Measurements from ENCODE around the gene SRP54. TPM values are rescaled to one million over a fixed set of nuclear protein-coding genes. Genes with fewer than 3 reads are reported as not detected.

The SRP54 gene
- total and polyA plus RNA-seq, 2 of the 13 experiments (the other 11 are each of a cell fraction or from before 2014, with no cell fraction given), result 42.2 to 207 TPM

DNA sequence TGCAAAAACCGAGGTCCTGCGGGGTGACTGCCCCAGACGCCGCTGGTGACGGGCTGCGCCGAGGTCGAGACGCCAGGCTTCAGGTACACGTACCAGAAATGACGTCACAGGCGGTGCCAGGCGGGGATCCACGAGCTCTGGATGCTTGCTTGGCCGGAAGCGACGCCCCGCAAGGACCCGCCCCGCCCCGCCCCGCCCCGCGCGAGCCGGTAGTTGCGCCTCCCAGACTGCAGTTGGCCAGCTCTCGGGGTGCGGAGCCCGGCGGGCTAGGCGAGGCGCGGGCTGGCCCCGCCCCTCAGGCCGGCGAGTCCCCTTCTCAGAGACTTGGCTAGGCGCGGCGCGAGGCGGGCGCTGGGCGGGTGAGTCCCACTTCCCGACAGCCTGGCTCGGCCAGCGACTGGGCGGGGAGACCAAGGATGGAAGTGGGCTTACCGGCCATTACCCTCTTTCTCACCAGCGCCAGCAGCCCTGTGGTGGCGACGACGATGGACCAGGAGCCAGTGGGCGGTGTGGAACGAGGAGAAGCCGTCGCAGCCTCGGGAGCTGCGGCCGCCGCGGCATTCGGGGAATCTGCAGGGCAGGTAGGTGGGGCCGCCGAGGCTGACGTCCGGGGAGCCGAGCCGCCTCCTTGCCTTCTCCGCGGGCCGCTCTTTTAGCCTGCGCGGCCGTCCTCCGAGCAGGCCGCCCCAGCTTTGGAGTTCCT, 63.4 kb downstream of the SRP54 start, which contains the start of gene FAM177A1 (continued):
- no peak for TF ChIP-seq SOX13 (IDR thresholded peaks at IDR 0.05)
- TF ChIP-seq SOX13 (CRISPR knock-in tag; conservative IDR thresholded peaks at IDR 0.05 in 1 of 2, IDR thresholded peaks at IDR 0.05 in 1 of 2), result peak in 1 of 2 experiments; percentile 48; a peak in 1 of 4 replicates
- peak; percentile 91 for TF ChIP-seq SRSF1 (optimal IDR thresholded peaks at IDR 0.05; ENCODE audit: low read depth, low read length)
- TF ChIP-seq, protein P1, sequence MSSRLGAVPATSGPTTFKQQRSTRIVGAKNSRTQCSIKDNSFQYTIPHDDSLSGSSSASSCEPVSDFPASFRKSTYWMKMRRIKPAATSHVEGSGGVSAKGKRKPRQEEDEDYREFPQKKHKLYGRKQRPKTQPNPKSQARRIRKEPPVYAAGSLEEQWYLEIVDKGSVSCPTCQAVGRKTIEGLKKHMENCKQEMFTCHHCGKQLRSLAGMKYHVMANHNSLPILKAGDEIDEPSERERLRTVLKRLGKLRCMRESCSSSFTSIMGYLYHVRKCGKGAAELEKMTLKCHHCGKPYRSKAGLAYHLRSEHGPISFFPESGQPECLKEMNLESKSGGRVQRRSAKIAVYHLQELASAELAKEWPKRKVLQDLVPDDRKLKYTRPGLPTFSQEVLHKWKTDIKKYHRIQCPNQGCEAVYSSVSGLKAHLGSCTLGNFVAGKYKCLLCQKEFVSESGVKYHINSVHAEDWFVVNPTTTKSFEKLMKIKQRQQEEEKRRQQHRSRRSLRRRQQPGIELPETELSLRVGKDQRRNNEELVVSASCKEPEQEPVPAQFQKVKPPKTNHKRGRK (CRISPR knock-in tag; IDR thresholded peaks at IDR 0.05), result no peak; the same call in 1 of the 2 replicates
- TF ChIP-seq ZNF883 (CRISPR knock-in tag; IDR thresholded peaks at IDR 0.05; ENCODE audit: not compliant biosample characterization), result peak; percentile 100
- TF ChIP-seq, protein P2, sequence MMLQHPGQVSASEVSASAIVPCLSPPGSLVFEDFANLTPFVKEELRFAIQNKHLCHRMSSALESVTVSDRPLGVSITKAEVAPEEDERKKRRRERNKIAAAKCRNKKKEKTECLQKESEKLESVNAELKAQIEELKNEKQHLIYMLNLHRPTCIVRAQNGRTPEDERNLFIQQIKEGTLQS (CRISPR knock-in tag; IDR thresholded peaks at IDR 0.05), result peak; percentile 79
- TF ChIP-seq CAMTA2 (CRISPR knock-in tag; IDR thresholded peaks at IDR 0.05; ENCODE audit: borderline replicate concordance), result peak; percentile 99
- TF ChIP-seq, protein P3, sequence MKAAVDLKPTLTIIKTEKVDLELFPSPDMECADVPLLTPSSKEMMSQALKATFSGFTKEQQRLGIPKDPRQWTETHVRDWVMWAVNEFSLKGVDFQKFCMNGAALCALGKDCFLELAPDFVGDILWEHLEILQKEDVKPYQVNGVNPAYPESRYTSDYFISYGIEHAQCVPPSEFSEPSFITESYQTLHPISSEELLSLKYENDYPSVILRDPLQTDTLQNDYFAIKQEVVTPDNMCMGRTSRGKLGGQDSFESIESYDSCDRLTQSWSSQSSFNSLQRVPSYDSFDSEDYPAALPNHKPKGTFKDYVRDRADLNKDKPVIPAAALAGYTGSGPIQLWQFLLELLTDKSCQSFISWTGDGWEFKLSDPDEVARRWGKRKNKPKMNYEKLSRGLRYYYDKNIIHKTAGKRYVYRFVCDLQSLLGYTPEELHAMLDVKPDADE (CRISPR knock-in tag; IDR thresholded peaks at IDR 0.05), result peak; percentile 98
- TF ChIP-seq ZNF660 (CRISPR knock-in tag; IDR thresholded peaks at IDR 0.05; ENCODE audit: borderline replicate concordance, low read depth), result peak; percentile 90; the same call in 1 of the 2 replicates
- TF ChIP-seq MAFF (IDR thresholded peaks at IDR 0.05; ENCODE audit: low read depth, low read length), result no peak
- peak; percentile 100 for TF ChIP-seq ZNF235 (CRISPR knock-in tag; IDR thresholded peaks at IDR 0.05; ENCODE audit: borderline replicate concordance)
- TF ChIP-seq RAD51 (IDR thresholded peaks at IDR 0.05; ENCODE audit: borderline replicate concordance), result no peak
- TF ChIP-seq, protein P4, sequence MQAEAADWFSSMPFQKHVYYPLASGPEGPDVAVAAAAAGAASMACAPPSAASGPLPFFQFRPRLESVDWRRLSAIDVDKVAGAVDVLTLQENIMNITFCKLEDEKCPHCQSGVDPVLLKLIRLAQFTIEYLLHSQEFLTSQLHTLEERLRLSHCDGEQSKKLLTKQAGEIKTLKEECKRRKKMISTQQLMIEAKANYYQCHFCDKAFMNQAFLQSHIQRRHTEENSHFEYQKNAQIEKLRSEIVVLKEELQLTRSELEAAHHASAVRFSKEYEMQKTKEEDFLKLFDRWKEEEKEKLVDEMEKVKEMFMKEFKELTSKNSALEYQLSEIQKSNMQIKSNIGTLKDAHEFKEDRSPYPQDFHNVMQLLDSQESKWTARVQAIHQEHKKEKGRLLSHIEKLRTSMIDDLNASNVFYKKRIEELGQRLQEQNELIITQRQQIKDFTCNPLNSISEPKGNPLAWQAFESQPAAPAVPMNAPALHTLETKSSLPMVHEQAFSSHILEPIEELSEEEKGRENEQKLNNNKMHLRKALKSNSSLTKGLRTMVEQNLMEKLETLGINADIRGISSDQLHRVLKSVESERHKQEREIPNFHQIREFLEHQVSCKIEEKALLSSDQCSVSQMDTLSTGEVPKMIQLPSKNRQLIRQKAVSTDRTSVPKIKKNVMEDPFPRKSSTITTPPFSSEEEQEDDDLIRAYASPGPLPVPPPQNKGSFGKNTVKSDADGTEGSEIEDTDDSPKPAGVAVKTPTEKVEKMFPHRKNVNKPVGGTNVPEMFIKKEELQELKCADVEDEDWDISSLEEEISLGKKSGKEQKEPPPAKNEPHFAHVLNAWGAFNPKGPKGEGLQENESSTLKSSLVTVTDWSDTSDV (CRISPR knock-in tag; IDR thresholded peaks at IDR 0.05), result peak; percentile 93
- TF ChIP-seq, protein P5, sequence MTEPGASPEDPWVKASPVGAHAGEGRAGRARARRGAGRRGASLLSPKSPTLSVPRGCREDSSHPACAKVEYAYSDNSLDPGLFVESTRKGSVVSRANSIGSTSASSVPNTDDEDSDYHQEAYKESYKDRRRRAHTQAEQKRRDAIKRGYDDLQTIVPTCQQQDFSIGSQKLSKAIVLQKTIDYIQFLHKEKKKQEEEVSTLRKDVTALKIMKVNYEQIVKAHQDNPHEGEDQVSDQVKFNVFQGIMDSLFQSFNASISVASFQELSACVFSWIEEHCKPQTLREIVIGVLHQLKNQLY (CRISPR knock-in tag; IDR thresholded peaks at IDR 0.05), result peak; percentile 73
- peak; percentile 33; the same call in 1 of the 2 replicates for TF ChIP-seq SIX4 (CRISPR knock-in tag; IDR thresholded peaks at IDR 0.05)
- no peak for TF ChIP-seq PRPF4 (IDR thresholded peaks at IDR 0.05; ENCODE audit: low read depth, low read length, poor library complexity, severe bottlenecking)
- TF ChIP-seq, protein P6, sequence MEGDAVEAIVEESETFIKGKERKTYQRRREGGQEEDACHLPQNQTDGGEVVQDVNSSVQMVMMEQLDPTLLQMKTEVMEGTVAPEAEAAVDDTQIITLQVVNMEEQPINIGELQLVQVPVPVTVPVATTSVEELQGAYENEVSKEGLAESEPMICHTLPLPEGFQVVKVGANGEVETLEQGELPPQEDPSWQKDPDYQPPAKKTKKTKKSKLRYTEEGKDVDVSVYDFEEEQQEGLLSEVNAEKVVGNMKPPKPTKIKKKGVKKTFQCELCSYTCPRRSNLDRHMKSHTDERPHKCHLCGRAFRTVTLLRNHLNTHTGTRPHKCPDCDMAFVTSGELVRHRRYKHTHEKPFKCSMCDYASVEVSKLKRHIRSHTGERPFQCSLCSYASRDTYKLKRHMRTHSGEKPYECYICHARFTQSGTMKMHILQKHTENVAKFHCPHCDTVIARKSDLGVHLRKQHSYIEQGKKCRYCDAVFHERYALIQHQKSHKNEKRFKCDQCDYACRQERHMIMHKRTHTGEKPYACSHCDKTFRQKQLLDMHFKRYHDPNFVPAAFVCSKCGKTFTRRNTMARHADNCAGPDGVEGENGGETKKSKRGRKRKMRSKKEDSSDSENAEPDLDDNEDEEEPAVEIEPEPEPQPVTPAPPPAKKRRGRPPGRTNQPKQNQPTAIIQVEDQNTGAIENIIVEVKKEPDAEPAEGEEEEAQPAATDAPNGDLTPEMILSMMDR (CRISPR knock-in tag; IDR thresholded peaks at IDR 0.05), result peak; percentile 48
- TF ChIP-seq MAFK (conservative IDR thresholded peaks at IDR 0.05 in 1 of 2, IDR thresholded peaks at IDR 0.05 in 1 of 2; ENCODE audit: low read length in 2 of 2), result no peak
- peak; percentile 66 for TF ChIP-seq IKZF4 (CRISPR knock-in tag; IDR thresholded peaks at IDR 0.05; ENCODE audit: borderline replicate concordance, low read depth, not compliant biosample characterization)
- peak; percentile 73 for TF ChIP-seq ZNF746 (CRISPR knock-in tag; IDR thresholded peaks at IDR 0.05)
